ENCODE results near the gene JAG2.

The JAG2 gene

DNA sequence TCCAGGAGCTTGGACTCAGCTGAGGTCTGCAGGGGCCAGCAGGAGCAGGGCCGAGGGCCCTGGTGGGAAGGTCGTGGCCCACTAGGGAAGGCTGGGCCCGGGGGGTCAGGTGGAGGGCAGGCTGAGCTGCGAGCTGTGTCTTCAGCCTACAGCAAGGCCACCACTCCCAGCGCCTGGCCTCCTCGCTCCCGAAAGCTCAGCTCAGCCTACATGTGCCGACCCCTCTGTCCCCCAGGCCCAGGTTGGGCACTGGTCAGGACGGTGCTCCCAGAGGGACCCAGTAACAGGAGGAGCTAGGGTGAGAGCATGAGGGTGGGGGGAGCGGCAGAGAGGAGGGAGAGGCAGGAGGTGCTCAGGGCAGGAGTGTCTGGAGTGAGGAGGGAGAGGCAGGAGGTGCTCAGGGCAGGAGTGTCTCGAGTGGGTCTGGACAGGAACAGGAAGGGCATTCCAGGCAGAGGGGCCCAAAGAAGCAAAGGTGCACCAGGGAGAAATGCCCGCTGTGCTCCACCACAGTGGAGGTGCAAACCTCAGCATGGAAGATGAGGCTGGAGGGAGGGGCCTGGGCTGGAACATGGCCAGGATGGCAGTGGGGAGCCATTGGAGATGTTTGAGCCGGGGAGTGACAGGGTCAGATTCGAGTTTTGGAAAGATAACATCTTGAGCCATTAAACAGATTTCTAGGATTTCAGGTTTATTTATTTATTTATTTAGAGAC, 74.2 kb downstream of the JAG2 start:
- Mint-ChIP-seq H3K9me3 (peaks cover 10% of the 10 kb centered on the region), H3K4me1 (peaks cover 17% of the 10 kb centered on the region), H3K4me3 (peak overlapping the region; percentile 62 to 75 (median 74)), H3K36me3 (ENCODE audit: low read depth) (peaks cover 4% of the 10 kb centered on the region), H3K27ac (no peak overlapping the region), H3K27me3 (ENCODE audit: low read depth) (peaks cover 5% of the 10 kb centered on the region)
- TF ChIP-seq, protein P1, sequence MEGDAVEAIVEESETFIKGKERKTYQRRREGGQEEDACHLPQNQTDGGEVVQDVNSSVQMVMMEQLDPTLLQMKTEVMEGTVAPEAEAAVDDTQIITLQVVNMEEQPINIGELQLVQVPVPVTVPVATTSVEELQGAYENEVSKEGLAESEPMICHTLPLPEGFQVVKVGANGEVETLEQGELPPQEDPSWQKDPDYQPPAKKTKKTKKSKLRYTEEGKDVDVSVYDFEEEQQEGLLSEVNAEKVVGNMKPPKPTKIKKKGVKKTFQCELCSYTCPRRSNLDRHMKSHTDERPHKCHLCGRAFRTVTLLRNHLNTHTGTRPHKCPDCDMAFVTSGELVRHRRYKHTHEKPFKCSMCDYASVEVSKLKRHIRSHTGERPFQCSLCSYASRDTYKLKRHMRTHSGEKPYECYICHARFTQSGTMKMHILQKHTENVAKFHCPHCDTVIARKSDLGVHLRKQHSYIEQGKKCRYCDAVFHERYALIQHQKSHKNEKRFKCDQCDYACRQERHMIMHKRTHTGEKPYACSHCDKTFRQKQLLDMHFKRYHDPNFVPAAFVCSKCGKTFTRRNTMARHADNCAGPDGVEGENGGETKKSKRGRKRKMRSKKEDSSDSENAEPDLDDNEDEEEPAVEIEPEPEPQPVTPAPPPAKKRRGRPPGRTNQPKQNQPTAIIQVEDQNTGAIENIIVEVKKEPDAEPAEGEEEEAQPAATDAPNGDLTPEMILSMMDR (IDR thresholded peaks at IDR 0.05; ENCODE audit: unreplicated experiment in 3 of 3), result no peak

DNA sequence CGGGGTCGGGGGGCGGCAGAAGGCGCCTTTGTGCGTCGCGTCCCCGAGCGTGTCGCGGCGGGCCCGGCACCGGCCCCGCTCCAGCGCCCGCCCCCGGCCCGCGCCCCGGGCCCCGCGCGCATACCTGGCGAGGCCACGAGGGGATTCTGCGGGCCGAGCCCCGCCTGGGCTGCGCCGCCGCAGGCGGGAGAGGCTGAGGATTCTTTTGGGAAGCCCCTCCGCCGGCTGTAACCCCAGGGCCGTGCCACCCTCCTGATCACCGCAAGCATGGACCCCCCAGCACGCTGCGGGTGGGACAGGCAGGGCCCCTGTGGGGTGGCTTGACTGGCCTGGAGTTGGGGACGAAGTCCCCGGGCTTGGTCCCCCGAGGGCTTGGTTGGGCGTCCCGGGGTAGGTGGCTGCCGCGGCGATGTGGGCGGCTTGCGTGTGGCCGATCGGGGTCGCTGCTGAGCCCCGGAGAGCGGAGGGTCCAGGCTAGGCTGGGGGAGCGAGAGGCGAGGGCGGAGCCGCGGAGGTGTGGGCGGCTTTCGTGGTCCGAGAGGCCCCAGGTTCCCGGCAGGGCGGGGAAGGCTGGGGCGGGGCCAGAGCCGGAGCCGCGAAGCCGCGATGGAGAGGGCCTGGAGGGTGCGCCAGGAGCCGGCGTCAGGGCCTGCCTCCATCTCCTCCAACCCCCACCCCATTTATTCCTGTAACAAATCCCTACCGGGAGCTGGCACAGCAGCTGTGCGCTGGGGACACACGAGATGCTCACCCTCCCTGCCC, 75.0 kb downstream of the JAG2 start:
- peaks cover 5% of the 10 kb centered on the region for H3K27me3 Mint-ChIP-seq (ENCODE audit: low read depth)
- TF ChIP-seq, protein P1 (IDR thresholded peaks at IDR 0.05; ENCODE audit: unreplicated experiment in 3 of 3), result peak; percentile 63 to 67 (median 65)
- H3K4me1 Mint-ChIP-seq, result peaks cover 21% of the 10 kb centered on the region
- peaks cover 4% of the 10 kb centered on the region for H3K9me3 Mint-ChIP-seq
- no peaks in the 10 kb centered on the region for H3K36me3 Mint-ChIP-seq (ENCODE audit: low read depth)
- H3K27ac Mint-ChIP-seq, result no peak overlapping the region
- H3K4me3 Mint-ChIP-seq, result peak overlapping the region; percentile 62 to 75 (median 74)

DNA sequence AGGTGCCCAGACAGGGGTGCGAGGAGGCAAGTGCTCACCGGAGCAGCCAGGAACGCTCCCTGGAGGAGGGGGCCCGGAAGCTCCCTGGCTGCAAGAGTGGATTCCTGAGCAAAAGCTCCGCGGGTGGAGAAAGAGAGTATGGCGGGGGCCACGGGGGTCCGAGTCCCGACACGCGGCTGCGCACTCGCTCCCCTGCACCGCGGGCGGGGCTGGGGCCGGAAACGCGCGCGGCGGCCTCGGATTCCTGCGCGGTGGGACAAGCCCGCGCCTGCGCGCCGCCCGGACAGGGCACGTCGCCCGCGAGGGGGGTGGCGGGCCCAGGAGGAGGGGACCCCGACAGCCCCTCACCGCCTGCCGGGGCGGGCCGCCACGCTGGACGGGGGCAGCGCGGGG, 75.5 kb downstream of the JAG2 start:
- H3K4me3 Mint-ChIP-seq, result peak overlapping the region; percentile 85 to 88 (median 86)
- H3K36me3 Mint-ChIP-seq (ENCODE audit: low read depth), result no peaks in the 10 kb centered on the region
- no peaks in the 10 kb centered on the region for H3K9me3 Mint-ChIP-seq
- H3K27me3 Mint-ChIP-seq (ENCODE audit: low read depth), result peaks cover 8% of the 10 kb centered on the region
- peaks cover 23% of the 10 kb centered on the region for H3K4me1 Mint-ChIP-seq
- H3K27ac Mint-ChIP-seq, result peak overlapping the region; percentile 79 to 89 (median 88)
- TF ChIP-seq, protein P1 (IDR thresholded peaks at IDR 0.05; ENCODE audit: unreplicated experiment in 3 of 3), result no peak

DNA sequence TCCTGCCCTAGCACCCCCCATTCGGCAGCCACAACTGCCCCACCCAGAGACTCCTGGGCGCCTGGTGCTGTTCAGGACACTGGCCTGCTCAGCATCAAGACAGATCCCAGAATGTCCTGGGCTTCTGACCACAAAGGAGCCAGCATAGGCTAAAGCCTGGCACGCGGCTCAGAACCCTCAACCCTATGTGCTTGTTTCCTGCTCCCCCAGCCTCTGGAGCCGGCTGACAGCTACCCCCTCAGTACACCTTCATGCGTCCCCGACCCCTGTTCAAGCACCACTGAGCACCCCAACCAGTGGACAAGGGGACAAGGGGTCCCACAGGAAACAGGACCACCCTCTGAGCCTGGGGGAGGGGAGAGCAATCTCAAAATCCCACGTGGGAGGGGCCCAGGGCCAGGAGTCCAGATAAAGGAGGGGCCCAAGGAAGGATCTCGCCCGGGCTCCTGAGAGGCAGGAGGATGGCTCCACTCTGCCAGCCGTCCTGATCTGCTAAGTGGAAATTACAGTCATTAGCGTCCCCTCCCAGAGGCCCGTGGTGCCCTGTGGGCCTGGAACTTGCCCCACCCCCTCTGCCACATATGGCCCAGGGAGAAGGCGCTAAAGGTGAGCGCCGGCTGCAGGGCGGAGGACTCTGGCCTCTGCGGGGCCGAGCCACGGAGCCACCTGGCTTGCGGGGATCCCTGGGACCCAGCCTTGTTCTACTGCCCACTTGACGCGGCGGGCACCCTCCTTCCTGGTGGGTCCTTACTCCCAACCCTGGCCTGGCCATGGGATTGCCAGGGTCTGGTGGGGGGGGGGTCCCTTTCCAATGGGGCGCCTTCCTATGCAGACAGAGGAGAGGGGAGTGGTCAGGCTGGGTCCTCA, 76.2 kb downstream of the JAG2 start:
- TF ChIP-seq, protein P1 (IDR thresholded peaks at IDR 0.05; ENCODE audit: unreplicated experiment in 3 of 3), result no peak
- Mint-ChIP-seq H3K27me3 (ENCODE audit: low read depth) (peaks cover 8% of the 10 kb centered on the region), H3K27ac (peak overlapping the region; percentile 79 to 89 (median 88)), H3K36me3 (ENCODE audit: low read depth) (no peaks in the 10 kb centered on the region), H3K4me1 (peaks cover 23% of the 10 kb centered on the region), H3K9me3 (no peaks in the 10 kb centered on the region), H3K4me3 (peak overlapping the region; percentile 85 to 88 (median 86))

DNA sequence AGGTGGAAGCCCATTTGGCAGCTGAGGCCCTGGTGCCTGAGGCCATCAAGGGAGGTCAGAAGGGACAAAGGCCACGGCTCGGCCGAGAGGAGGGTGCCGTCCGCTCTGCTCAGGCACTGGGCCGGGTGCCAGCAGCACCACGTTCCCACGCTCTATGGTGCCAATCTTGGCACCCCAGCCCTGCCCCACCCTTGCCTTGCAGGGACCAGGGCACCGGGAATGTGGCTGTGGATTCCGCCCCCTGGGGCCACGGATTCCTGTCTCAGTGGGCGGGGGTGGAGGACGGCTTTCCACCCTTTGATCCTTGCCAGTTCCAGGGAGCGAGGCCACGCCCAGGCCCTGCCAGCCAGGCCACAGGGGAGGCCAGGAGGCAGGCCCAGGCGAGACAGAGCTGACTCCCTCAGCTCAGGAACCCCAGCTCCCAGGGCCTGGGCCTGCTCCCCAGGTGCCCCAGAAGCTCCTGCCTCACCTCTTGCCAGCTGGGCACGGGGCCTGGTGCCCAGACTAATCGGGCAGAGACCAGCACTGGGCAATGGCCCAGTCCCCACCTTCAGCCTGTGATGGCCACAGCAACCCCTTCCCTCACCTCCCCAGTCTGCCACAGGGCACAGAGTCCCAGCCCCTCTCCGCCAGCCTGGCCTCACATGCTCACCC, 76.9 kb downstream of the JAG2 start:
- peak overlapping the region; percentile 85 to 88 (median 86) for H3K4me3 Mint-ChIP-seq
- H3K4me1 Mint-ChIP-seq, result peaks cover 23% of the 10 kb centered on the region
- H3K27me3 Mint-ChIP-seq (ENCODE audit: low read depth), result peaks cover 13% of the 10 kb centered on the region
- H3K36me3 Mint-ChIP-seq (ENCODE audit: low read depth), result no peaks in the 10 kb centered on the region
- TF ChIP-seq, protein P1 (IDR thresholded peaks at IDR 0.05; ENCODE audit: unreplicated experiment in 3 of 3), result no peak
- no peaks in the 10 kb centered on the region for H3K9me3 Mint-ChIP-seq
- peak overlapping the region; percentile 79 to 89 (median 88) for H3K27ac Mint-ChIP-seq

All from nephron (organoid).